CD8-positive, alpha-beta memory T cell (primary cell): ENCODE data around the gene LIFR. TPM values are rescaled to one million over a fixed set of nuclear protein-coding genes. Genes with fewer than 3 reads are reported as not detected.
"Not testable (repeated sequence)": the region's sequence is repeated elsewhere in the genome, so short reads cannot be mapped to it uniquely, and the experiment has no call there.

Experiments
- CTCF ChIA-PET: fragments of 350-600 bp; sonication (Branson Sonifier 250); formaldehyde crosslinking; loops from one replicate; lab custom pipeline; 2021; ENCODE audit warnings: antibody characterized with exemption; lab: Charles Lee
- POLR2A ChIA-PET: fragments of 350-600 bp; sonication (Branson Sonifier 250); formaldehyde crosslinking; loops from one replicate; lab custom pipeline; 2021; ENCODE audit warnings: antibody characterized with exemption; lab: Charles Lee
- DNase-seq, 5 donors: peaks; one replicate each; pipeline versions ENCODE4 v3.0.0 to v3.0.0-alpha.2; 2020 to 2022; ENCODE audit warnings: mixed read lengths in 1 of 5
- H3K27ac ChIP-seq: one replicate; pipeline ENCODE4 v1.7.0; 2013; ENCODE audit warnings: low read depth, mild to moderate bottlenecking, low read length, moderate library complexity
- H3K27me3 ChIP-seq: 2 replicates; pipeline ENCODE4 v1.7.0; 2013; ENCODE audit warnings: low read length, mild to moderate bottlenecking; ENCODE audit not compliant: insufficient read depth, poor library complexity, severe bottlenecking
- H3K36me3 ChIP-seq: 2 replicates; pipeline ENCODE4 v1.7.0; 2013; ENCODE audit warnings: mild to moderate bottlenecking, low read length, moderate library complexity; ENCODE audit not compliant: insufficient read depth
- H3K4me1 ChIP-seq: 2 replicates; pipeline ENCODE4 v1.7.0; 2013; ENCODE audit warnings: mild to moderate bottlenecking, low read length, moderate library complexity; ENCODE audit not compliant: insufficient read depth
- H3K4me3 ChIP-seq: 2 replicates; pipeline ENCODE4 v1.7.0; 2013; ENCODE audit warnings: mild to moderate bottlenecking, low read length
- H3K9me3 ChIP-seq: 2 replicates; pipeline ENCODE4 v1.7.0; 2013; ENCODE audit warnings: mild to moderate bottlenecking, low read length
- H3K27ac Mint-ChIP-seq, 8 donors: one replicate each; pipeline ENCODE4 v1.8.0; 2020 to 2021; ENCODE audit warnings: mixed read lengths in 8 of 8, mild to moderate bottlenecking in 6 of 8, inconsistent platforms in 3 of 8, moderate library complexity in 3 of 8
- H3K27me3 Mint-ChIP-seq, 2 donors: one replicate each; pipeline ENCODE4 v1.8.0; 2020 to 2021; ENCODE audit warnings: mixed read lengths in 2 of 2, mild to moderate bottlenecking in 1 of 2, moderate library complexity in 1 of 2
- H3K36me3 Mint-ChIP-seq, 3 donors: one replicate each; pipeline ENCODE4 v1.8.0; 2020 to 2021; ENCODE audit warnings: mixed read lengths in 3 of 3, inconsistent platforms in 1 of 3, mild to moderate bottlenecking in 1 of 3
- H3K4me1 Mint-ChIP-seq, 3 donors: one replicate each; pipeline ENCODE4 v1.8.0; 2020 to 2021; ENCODE audit warnings: mixed read lengths in 3 of 3, inconsistent platforms in 1 of 3, mild to moderate bottlenecking in 1 of 3
- H3K4me3 Mint-ChIP-seq, 7 donors: one replicate each; pipeline ENCODE4 v1.8.0; 2020 to 2021; ENCODE audit warnings: mixed read lengths in 7 of 7, mild to moderate bottlenecking in 6 of 7, moderate library complexity in 4 of 7, inconsistent platforms in 2 of 7
- H3K9me3 Mint-ChIP-seq, 5 donors: one replicate each; pipeline ENCODE4 v1.8.0; 2020 to 2022; ENCODE audit warnings: mixed read lengths in 5 of 5, mild to moderate bottlenecking in 3 of 5, moderate library complexity in 2 of 5, inconsistent platforms in 1 of 5
- polyA plus RNA-seq: library from polyadenylated mRNA; unstranded; fragments of 300-500 nt; fragmentation: Illumina TruSeq; gene quantifications from one replicate; pipeline ENCODE4 v1.2.3, GENCODE V29; 2021
- total RNA-seq, 2 experiments: library from RNA; stranded (reverse); gene quantifications; one replicate each; pipeline ENCODE4 v1.2.3, GENCODE V29; 2021

The LIFR gene
- total RNA-seq, result not detected
- not detected for polyA plus RNA-seq

- no peaks in the 10 kb centered on the region for H3K36me3 ChIP-seq
- ChIA-PET CTCF (no interaction called here), POLR2A (no interaction called here)
- DNase-seq, result no peak
- peaks cover 41% of the 10 kb centered on the region for H3K27me3 ChIP-seq
- Mint-ChIP-seq H3K9me3 (peaks cover 0 to 2% (median 0%) of the 10 kb centered on the region in 5 donors), H3K27ac (peak within 1 kb of the TSS in 2 of 8 donors; percentile 12 to 48), H3K4me3 (peak within 1 kb of the TSS; percentile 24 to 88 (median 84)), H3K4me1 (peaks cover 12 to 18% (median 17%) of the 10 kb centered on the region in 3 donors), H3K27me3 (peaks cover 34 to 66% of the 10 kb centered on the region in 2 donors), H3K36me3 (no peaks in the 10 kb centered on the region)
- peak within 1 kb of the TSS; percentile 21 for H3K27ac ChIP-seq
- H3K9me3 ChIP-seq, result no peaks in the 10 kb centered on the region
- no peaks in the 10 kb centered on the region for H3K4me1 ChIP-seq
- H3K4me3 ChIP-seq, result peak within 1 kb of the TSS; percentile 53
These were observed at the start of gene LIFR for GRCh38 chr5:38556599-38557307. Gene LIFR (minus strand): TSS chr5:38556646. CDS start chr5:38530647, 25,999 bp downstream.

- no peaks in the 10 kb centered on the region for H3K36me3 ChIP-seq
- no peaks in the 10 kb centered on the region for H3K4me1 ChIP-seq
- no peak overlapping the region for H3K27ac ChIP-seq
- H3K4me3 ChIP-seq, result no peak overlapping the region
- Mint-ChIP-seq H3K4me1 (no peaks in the 10 kb centered on the region), H3K36me3 (no peaks in the 10 kb centered on the region), H3K4me3 (no peak overlapping the region), H3K9me3 (peaks cover 0 to 4% (median 0%) of the 10 kb centered on the region in 5 donors), H3K27me3 (peaks cover 7 to 12% of the 10 kb centered on the region in 2 donors), H3K27ac (no peak overlapping the region)
- no peak for DNase-seq
- H3K9me3 ChIP-seq, result no peaks in the 10 kb centered on the region
- no peaks in the 10 kb centered on the region for H3K27me3 ChIP-seq
- POLR2A ChIA-PET, result no interaction called here
- CTCF ChIA-PET, result no interaction called here
These were observed 49.2 kb upstream of the LIFR start for GRCh38 chr5:38605610-38606009.

- no peak for DNase-seq
- Histone ChIP-seq H3K9me3 (no peaks in the 10 kb centered on the region), H3K36me3 (no peaks in the 10 kb centered on the region), H3K4me3 (no peak overlapping the region), H3K4me1 (no peaks in the 10 kb centered on the region), H3K27ac (no peak overlapping the region), H3K27me3 (no peaks in the 10 kb centered on the region)
- Mint-ChIP-seq H3K27ac (no peak overlapping the region), H3K4me1 (no peaks in the 10 kb centered on the region), H3K9me3 (peaks cover 0 to 4% (median 0%) of the 10 kb centered on the region in 5 donors), H3K36me3 (no peaks in the 10 kb centered on the region), H3K27me3 (peaks cover 7% of the 10 kb centered on the region in 2 donors), H3K4me3 (no peak overlapping the region)
- POLR2A ChIA-PET, result no interaction called here
- CTCF ChIA-PET, result no interaction called here
These were observed 47.2 kb upstream of the LIFR start for GRCh38 chr5:38603691-38604090.

- Histone ChIP-seq H3K27me3 (no peaks in the 10 kb centered on the region), H3K9me3 (no peaks in the 10 kb centered on the region), H3K4me1 (no peaks in the 10 kb centered on the region), H3K36me3 (no peaks in the 10 kb centered on the region), H3K27ac (no peak overlapping the region), H3K4me3 (no peak overlapping the region)
- ChIA-PET POLR2A (no interaction called here), CTCF (no interaction called here)
- Mint-ChIP-seq H3K9me3 (peaks cover 0 to 4% (median 0%) of the 10 kb centered on the region in 5 donors), H3K4me3 (no peak overlapping the region), H3K27ac (no peak overlapping the region), H3K4me1 (no peaks in the 10 kb centered on the region), H3K36me3 (no peaks in the 10 kb centered on the region), H3K27me3 (peaks cover 7 to 9% of the 10 kb centered on the region in 2 donors)
- no peak for DNase-seq
These were observed 46.2 kb upstream of the LIFR start for GRCh38 chr5:38602641-38603040.

- Histone ChIP-seq H3K9me3 (no peaks in the 10 kb centered on the region), H3K27me3 (no peaks in the 10 kb centered on the region), H3K4me3 (no peak overlapping the region), H3K27ac (no peak overlapping the region), H3K36me3 (no peaks in the 10 kb centered on the region), H3K4me1 (no peaks in the 10 kb centered on the region)
- Mint-ChIP-seq H3K9me3 (peaks cover 0 to 4% (median 0%) of the 10 kb centered on the region in 5 donors), H3K27ac (no peak overlapping the region), H3K27me3 (peaks cover 7 to 15% of the 10 kb centered on the region in 2 donors), H3K4me1 (no peaks in the 10 kb centered on the region), H3K4me3 (no peak overlapping the region), H3K36me3 (no peaks in the 10 kb centered on the region)
- DNase-seq, result no peak
- ChIA-PET POLR2A (no interaction called here), CTCF (no interaction called here)
These were observed 45.4 kb upstream of the LIFR start for GRCh38 chr5:38601863-38602298.

GRCh38 chr5:38601133-38601862 lies 44.9 kb upstream of the LIFR start:
- H3K27me3 ChIP-seq, result no peaks in the 10 kb centered on the region
- H3K4me3 Mint-ChIP-seq, result no peak overlapping the region
- no peak overlapping the region for H3K27ac ChIP-seq
- H3K9me3 ChIP-seq, result no peaks in the 10 kb centered on the region
- ChIA-PET POLR2A (no interaction called here), CTCF (no interaction called here)
- H3K4me1 ChIP-seq, result no peaks in the 10 kb centered on the region
- H3K36me3 Mint-ChIP-seq, result no peaks in the 10 kb centered on the region
- H3K36me3 ChIP-seq, result no peaks in the 10 kb centered on the region
- DNase-seq, result no peak
- H3K9me3 Mint-ChIP-seq, result peaks cover 0 to 4% (median 0%) of the 10 kb centered on the region in 5 donors
- H3K4me1 Mint-ChIP-seq, result no peaks in the 10 kb centered on the region
- H3K4me3 ChIP-seq, result no peak overlapping the region
- peaks cover 7 to 13% of the 10 kb centered on the region in 2 donors for H3K27me3 Mint-ChIP-seq
- H3K27ac Mint-ChIP-seq, result no peak overlapping the region

GRCh38 chr5:38600329-38601045 lies 44.0 kb upstream of the LIFR start:
- H3K4me1 Mint-ChIP-seq, result no peaks in the 10 kb centered on the region
- Histone ChIP-seq H3K4me3 (no peak overlapping the region), H3K36me3 (no peaks in the 10 kb centered on the region), H3K27me3 (no peaks in the 10 kb centered on the region), H3K27ac (no peak overlapping the region), H3K4me1 (no peaks in the 10 kb centered on the region), H3K9me3 (no peaks in the 10 kb centered on the region)
- H3K27me3 Mint-ChIP-seq, result peaks cover 5 to 7% of the 10 kb centered on the region in 2 donors
- no peak for DNase-seq
- no peaks in the 10 kb centered on the region for H3K36me3 Mint-ChIP-seq
- peaks cover 0 to 4% (median 0%) of the 10 kb centered on the region in 5 donors for H3K9me3 Mint-ChIP-seq
- no peak overlapping the region for H3K4me3 Mint-ChIP-seq
- H3K27ac Mint-ChIP-seq, result peak overlapping the region in 1 of 8 donors; percentile 1
- ChIA-PET CTCF (no interaction called here), POLR2A (no interaction called here)

GRCh38 chr5:38599751-38600150 lies 43.3 kb upstream of the LIFR start:
- DNase-seq, H3K4me3 Mint-ChIP-seq, POLR2A ChIA-PET, H3K36me3 Mint-ChIP-seq, H3K9me3 Mint-ChIP-seq, CTCF ChIA-PET, H3K4me3 ChIP-seq, H3K36me3 ChIP-seq, H3K4me1 ChIP-seq, H3K9me3 ChIP-seq, H3K27ac ChIP-seq, H3K27me3 ChIP-seq, H3K27ac Mint-ChIP-seq, H3K4me1 Mint-ChIP-seq: not testable (repeated sequence)
- peaks cover 5 to 14% of the 10 kb centered on the region in 2 donors for H3K27me3 Mint-ChIP-seq
